ENCODE measurements around the gene PPP2R3B.
"Not testable (repeated sequence)": the region's sequence is repeated elsewhere in the genome, so short reads cannot be mapped to it uniquely, and the experiment has no call there.

Gene PPP2R3B

DNA sequence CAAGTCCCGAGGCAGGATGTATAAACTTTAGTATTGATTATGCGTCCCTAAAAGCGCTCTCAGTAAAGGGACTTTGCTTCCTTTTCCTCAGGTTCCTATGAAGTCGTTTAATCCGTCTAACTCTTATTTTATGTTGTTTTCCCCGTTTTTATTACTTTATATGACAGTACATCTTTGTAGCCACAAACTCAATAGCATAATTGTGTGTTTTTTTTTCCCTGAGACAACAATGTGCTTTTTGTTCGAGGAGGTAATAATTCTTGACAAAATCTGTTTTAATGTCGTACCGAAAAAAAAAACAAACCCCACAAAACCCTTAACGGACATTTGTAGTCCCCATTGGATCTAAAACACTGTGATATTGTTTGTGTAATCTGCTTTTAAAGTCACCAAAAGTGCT is 17.9 kb upstream of the PPP2R3B start:
- DNase-seq: no peak

- DNase-seq: no peak
Observed at GRCh38 chrX:402857-403256, 16.1 kb upstream of the PPP2R3B start.

DNA sequence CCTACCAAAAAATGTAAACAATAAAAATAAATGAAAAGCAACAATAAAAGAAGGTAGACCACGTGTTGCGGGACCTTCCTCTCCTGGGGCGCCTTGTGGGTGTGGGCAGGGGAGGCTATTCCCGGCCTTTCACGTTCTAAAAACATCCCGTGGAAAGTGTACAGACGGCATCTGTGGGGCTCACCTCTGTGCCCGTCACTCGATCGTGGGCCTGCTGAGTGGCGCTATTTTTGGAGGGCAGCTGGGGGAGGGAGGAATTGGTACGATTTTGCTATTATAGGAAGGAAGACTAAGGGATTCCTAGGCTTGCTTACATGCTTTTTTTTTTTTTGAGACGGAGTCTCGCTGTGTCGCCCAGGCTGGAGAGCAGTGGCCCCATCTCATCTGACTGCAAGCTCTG is 13.6 kb upstream of the PPP2R3B start:
- no peak for DNase-seq

GRCh38 chrX:397575-397974 is 10.9 kb upstream of the PPP2R3B start:
- DNase-seq: no peak

DNA sequence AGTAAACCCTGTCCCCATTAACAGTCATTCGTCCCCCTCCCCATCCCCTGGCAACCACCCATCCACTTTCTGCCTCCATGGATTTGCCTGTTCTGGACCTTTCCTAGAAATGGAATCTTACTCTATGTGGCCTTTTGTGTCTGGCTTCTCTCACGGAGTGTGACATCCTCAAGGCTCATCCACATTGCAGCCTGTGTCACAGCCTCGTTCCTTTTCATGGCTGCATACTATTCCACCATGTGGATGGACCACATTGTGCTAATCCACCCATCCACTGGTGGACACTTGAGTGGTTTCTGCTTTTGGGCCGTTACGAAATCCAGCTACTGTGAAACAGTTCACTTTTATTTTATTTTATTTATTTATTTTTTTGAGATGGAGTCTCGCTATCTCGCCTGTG is 8.1 kb upstream of the PPP2R3B start:
- DNase-seq: no peak

DNA sequence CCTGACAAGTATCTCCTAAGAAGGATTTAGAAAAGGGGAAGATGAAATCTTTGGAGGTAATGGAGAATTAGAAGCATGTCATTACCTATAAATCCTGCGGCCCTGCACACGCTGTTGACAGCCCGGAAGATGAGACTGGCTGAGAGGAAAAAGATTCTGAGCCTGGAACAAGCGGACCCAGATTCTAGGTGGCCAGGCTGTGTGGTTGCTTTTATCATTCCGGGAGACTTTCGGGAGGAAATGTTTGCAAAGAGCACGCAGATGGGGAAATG is 5.8 kb upstream of the PPP2R3B start:
- DNase-seq: no peak

GRCh38 chrX:391717-392574 is 5.2 kb upstream of the PPP2R3B start:
- DNase-seq: no peak

DNA sequence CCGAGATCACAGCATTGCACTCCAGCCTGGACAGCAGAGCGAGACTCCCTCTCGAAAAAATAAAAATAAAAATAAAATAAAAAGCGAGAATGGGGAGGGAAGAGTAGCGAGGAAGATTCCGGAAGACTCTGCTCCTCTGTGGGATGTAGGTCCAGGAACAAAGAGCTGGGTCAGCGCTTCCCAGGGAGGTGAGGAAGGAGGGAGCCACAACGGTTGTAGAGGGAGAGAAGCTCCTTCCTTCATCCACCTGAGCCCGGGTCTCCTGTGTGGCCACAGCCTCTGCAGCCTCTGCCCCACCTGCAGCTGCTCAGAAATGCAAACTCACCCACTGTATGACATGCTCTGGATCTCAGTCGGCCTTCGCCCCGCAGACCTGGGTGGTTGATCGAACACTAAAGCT is 3.8 kb upstream of the PPP2R3B start:
- no peak for DNase-seq

GRCh38 chrX:389021-389441 is 2.3 kb upstream of the PPP2R3B start:
- DNase-seq: no peak

DNA sequence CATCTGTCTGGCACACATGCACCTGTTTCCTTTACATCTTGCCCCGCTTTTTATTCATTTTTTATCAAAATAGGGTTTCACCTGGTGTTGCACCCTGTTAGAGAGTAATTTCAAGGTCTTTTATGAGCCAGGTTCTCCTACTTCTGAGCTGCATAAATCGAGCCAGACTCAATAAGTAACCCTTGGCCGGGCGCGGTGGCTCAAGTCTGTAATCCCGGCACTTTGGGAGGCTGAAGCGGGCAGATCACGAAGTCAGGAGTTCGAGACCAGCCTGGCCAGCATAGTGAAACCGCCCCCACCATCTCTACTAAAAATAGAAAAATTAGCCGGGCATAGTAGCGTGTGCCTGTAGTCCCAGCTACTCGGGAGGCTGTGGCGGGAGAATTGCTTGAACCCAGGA is 1.0 kb upstream of the PPP2R3B start:
- DNase-seq: no peak

DNA sequence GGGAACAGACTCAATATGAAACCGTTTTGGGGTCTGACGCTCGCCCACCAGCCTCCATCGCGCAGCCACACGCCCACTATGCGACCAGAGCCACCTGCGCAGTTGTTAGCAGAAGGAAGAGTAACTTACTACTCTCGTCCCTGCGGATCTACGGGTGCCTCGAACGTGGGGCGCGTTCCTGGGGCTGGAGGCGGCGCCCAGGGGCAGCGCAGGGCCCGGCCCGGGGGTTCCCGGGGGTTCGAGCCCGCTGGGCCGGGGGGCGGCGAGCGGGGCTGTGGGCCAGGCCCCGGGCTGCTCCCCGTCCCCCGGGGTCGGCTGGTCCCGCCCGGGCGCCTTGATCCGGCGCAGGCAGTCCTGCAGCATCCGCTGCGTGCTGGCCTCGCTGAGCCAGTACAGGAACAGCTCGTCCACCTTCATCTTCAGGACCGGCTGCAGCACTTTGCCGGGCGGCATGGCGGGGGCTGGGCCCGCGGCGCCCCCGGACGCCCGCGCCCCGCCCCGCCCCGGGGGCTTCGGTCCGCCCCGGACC is 404 bp downstream of the PPP2R3B start:
- DNase-seq: no peak

- not testable (repeated sequence) for DNase-seq
Observed at GRCh38 chrX:385736-386135, 971 bp downstream of the PPP2R3B start.

GRCh38 chrX:384861-385260 is 1.8 kb downstream of the PPP2R3B start:
- no peak for DNase-seq

DNA sequence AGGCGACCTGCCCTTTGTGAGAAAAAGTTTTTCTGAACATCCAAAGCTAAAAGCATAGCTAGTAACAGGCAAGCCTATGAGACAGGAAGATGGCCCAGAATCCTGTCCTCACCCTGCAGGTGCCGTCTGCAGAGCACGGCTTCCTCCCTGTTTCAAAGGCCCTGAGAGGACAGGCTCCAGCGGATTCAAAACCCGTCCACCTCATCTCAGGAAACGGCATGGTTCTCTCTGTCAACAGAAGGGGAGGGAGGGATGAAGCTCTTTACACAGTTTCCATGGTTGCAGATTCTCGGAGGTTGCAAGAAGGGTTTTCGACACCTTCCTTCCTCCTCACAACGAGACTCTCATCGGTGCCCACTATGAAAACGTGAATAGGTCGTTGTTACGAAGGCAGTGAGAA is 8.3 kb downstream of the PPP2R3B start:
- DNase-seq: no peak

- not testable (repeated sequence) for DNase-seq
Observed at GRCh38 chrX:376206-376605, 10.5 kb downstream of the PPP2R3B start.

GRCh38 chrX:375181-376036 is 11.3 kb downstream of the PPP2R3B start:
- DNase-seq: no peak

DNA sequence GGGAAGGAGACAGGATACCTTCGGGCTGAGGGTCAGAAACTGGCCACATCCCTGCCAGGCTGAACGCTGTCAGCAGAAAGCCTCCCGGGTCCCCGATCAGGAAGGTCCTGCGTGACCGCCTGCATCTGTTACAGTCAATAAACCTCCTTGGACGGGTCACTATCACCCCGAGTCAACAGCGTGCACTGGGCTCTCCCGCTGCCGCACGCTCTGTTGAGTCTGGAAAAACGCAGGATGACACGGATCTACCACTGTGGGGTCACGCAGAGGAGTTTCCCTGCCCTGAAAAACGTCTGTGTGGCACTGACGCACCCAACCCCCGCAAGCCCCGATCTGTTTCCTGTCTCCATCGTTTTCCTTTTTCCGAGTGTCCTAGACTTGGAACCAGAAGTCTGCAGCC is 12.1 kb downstream of the PPP2R3B start:
- no peak for DNase-seq

GRCh38 chrX:373641-374471 is 12.9 kb downstream of the PPP2R3B start:
- no peak for DNase-seq

DNA sequence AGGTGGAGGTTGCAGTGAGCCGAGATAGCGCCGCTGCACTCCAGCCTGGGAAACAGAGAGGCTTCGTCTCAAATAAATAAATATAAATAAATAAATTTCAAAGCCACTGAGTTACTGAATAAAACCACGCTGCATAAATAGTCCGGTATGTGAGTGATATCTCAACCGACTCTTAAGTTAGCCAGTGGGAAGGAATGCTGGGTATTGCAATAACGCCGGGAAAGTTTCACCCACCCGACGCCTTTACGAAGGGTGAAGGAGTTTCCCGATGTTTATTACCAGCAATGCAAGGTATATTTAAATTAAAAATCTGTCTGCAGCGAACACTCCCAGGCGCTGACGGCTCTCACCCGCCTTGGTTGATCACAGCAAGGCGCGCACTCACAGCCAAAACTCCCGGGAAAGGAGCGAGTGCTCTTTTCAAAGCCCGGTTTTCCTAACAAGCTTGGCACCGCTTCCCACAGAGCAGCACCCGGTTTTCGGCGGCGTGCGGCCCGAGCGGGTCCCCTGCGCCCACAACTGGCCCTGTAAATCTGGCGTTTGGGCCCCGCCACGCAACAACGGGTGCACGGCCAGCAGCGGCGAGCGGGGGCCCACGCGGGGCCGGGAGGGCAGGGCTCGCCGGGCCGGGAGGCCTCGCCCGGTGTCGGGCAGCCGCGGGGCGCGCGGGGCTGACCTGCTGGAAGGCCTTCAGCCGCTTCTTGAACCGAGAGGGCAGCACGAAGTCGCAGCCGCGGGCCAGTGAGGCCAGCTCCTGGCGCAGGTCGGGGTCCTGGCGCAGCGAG is 13.7 kb downstream of the PPP2R3B start:
- no peak for DNase-seq

GRCh38 chrX:371907-372306 is 14.8 kb downstream of the PPP2R3B start:
- no peak for DNase-seq

DNA sequence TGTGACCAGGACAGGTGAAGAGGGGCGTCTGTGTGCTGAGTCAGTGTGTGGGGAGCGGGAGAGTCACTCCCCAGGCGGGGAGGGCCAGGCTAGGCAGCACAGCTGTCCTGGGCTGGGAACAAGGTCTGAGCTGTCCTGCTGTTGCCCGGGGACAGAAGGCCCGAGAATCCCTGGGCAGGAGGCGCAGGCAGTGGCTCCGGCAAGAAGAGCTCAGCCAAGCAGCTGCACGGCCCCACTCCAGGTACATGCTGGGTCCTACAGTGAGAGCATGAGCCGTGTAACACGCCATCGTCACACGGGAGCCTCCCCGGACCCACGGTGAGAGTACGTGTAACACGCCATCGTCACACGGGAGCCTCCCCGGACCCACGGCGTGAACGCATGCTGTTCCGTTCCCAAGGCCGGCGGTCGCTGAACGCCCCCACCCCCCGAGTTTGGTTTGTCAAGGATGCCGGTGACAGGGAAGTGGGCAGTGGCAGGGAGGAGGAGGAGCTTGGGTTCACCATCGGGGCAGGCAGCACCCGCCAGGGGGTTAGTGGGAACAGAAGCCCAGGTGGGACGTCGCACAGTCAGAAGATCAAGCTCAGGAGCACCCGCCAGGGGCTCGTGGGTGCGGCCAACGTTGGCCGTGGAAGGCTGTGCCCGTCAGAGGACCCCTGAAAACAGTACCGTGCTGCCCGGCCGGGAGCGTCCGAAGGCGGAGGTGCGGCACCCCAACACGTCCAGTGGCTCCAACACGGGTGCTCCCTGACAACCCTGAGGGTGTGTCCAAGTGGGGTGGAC is 15.6 kb downstream of the PPP2R3B start:
- no peak for DNase-seq

All from NCI-H226 (cell line).